GM21825 (cell line): ENCODE results near the gene HDAC4.

Experiments used
- ATAC-seq: cut with Tn5 transposase; IDR thresholded peaks from one replicate; pipeline ENCODE4 v1.9.1; 2021; ENCODE audit warnings: mild to moderate bottlenecking, moderate library complexity; ENCODE audit not compliant: unreplicated experiment

Gene HDAC4

GRCh38 chr2:239162976-239163687 is 237.7 kb downstream of the HDAC4 start:
- ATAC-seq: no peak

- no peak for ATAC-seq
Observed at GRCh38 chr2:239162141-239162821, 238.5 kb downstream of the HDAC4 start.

- no peak for ATAC-seq
Observed at GRCh38 chr2:239161711-239162140, 239.1 kb downstream of the HDAC4 start.

GRCh38 chr2:239160226-239161143 is 240.3 kb downstream of the HDAC4 start:
- ATAC-seq: no peak

- ATAC-seq: no peak
Observed at GRCh38 chr2:239159476-239159911, 241.3 kb downstream of the HDAC4 start.

- ATAC-seq: no peak
Observed at GRCh38 chr2:239158641-239159475, 242.0 kb downstream of the HDAC4 start.

- ATAC-seq: no peak
Observed at GRCh38 chr2:239157771-239158170, 243.0 kb downstream of the HDAC4 start.

- no peak for ATAC-seq
Observed at GRCh38 chr2:239157269-239157668, 243.6 kb downstream of the HDAC4 start.

GRCh38 chr2:239156516-239157265 is 244.1 kb downstream of the HDAC4 start:
- no peak for ATAC-seq

GRCh38 chr2:239155806-239156480 is 244.9 kb downstream of the HDAC4 start:
- no peak for ATAC-seq

- no peak for ATAC-seq
Observed at GRCh38 chr2:239154971-239155805, 245.6 kb downstream of the HDAC4 start.

GRCh38 chr2:239153806-239154591 is 246.8 kb downstream of the HDAC4 start:
- ATAC-seq: no peak

- no peak for ATAC-seq
Observed at GRCh38 chr2:239152916-239153305, 247.9 kb downstream of the HDAC4 start.

GRCh38 chr2:239152239-239152915 is 248.4 kb downstream of the HDAC4 start:
- no peak for ATAC-seq

GRCh38 chr2:239151201-239152131 is 249.4 kb downstream of the HDAC4 start:
- ATAC-seq: no peak
